CD4-positive, alpha-beta T cell treated with Interferon gamma for 1 hour (primary cell): ENCODE data around the gene MLLT3.
"Not testable (repeated sequence)": the region's sequence is repeated elsewhere in the genome, so short reads cannot be mapped to it uniquely, and the experiment has no call there.

Source experiments
- DNase-seq: peaks from one replicate; pipeline ENCODE4 v3.0.0-alpha.2; 2020

Gene MLLT3

DNA sequence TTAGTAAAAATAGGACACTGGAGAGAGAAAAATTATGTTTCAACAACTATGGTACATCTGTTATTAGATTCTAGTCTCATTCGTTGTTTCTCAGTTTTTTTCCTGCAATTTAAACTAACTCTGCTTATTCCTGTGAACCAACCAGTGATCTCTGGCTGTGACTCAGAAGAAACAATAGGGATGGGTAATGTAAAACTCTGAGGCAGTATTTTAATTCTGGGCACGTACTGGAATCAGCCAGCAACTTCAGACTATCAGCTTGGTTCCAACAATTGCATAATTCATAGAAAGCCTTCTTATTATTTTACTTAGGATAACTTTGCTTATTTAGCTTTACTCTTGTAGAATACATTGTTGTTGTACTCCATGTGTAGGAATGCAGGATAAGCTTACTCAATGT, 28.8 kb downstream of the MLLT3 start:
- no peak for DNase-seq

GRCh38 chr9:20593105-20593504, 29.2 kb downstream of the MLLT3 start:
- no peak for DNase-seq

DNA sequence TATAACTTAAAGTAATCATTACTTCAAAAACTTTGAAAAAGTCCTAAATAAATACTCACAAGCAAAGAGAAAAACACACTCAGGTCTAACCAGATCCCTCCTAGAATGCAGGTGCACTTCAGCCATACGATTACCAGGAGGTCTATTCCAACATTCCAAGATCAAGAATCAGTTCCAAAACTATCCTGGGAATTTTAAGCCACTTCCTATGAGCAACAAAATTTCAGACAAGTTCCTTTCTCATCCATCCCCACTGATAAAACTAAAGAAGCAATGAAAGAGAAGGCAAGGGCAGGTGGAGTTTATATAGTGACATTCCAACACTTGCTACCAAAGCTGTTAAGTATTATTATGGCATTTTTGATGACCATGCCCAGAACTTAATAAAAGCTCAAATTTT, 29.6 kb downstream of the MLLT3 start:
- DNase-seq: no peak

DNA sequence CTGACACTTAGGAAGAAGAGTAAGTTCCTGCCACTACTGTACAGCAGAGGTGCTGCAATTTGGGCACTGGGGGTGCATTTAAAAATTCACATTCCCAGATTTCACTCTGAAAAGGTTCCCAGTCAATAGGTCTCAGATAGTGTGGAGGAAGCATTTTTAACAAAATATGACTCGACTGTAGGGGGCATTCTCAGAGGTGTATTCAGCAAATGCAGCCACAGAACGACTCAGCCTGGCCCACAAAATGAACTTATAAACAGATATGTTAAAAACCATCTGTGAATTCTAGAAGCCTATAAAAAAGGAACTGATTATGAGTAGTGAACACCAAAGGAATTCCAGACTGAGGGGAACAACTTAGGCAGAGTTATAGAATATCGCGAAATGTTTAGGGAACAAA, 31.1 kb downstream of the MLLT3 start:
- no peak for DNase-seq

DNA sequence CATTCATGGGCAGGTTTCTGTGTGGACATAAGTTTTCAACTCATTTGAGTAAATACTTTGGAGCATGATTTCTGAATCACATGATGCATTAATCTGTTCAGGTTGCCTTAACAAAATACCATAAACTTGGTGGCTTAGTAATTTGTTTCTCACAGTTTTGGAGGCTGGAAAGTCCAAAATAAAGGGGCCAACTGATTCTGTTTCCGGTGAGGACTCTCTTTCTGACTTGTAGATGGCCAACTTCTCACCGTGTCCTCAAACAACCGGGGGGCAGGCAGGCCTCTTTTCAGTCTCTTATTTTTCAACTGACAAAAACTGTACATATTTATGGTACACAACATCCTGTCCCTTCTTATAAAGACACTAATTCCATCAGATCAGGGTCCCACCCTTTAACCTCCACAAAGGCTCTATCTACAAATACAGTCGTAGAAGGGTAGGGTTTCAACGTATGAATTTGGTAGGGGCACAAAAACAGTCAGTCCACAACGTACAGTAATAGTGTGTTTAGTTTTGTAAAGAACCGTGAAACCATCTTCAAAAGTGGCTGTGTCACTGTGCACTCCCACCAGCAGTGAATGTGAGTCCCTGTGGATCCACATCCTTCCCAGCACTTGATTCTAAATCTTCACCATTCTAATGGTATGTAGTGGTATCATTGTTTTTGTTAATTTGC, 37.2 kb downstream of the MLLT3 start:
- no peak for DNase-seq

- DNase-seq: not testable (repeated sequence)
These were observed 39.2 kb downstream of the MLLT3 start for GRCh38 chr9:20583088-20583487.

DNA sequence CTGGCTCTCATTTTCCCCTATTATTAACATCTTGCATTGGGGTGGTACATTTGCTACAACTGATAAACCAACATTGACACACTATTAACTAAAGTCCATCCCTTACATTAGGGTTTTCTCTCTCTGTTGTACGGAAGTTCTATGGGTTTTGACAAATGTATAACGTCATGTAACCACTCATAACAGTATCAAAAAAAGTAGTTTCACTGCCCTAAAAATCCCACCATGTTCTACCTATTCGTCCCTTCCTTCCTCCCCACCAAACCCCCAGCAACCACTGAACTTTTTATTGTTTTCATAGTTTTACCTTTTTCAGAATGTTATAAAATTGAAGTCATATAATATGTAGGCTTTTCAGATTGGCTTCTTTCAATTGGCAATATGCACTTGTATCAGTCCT, 40.1 kb downstream of the MLLT3 start:
- DNase-seq: no peak

- no peak for DNase-seq
These were observed 41.6 kb downstream of the MLLT3 start for GRCh38 chr9:20580673-20581072.

- no peak for DNase-seq
These were observed 42.6 kb downstream of the MLLT3 start for GRCh38 chr9:20579524-20580314.

DNA sequence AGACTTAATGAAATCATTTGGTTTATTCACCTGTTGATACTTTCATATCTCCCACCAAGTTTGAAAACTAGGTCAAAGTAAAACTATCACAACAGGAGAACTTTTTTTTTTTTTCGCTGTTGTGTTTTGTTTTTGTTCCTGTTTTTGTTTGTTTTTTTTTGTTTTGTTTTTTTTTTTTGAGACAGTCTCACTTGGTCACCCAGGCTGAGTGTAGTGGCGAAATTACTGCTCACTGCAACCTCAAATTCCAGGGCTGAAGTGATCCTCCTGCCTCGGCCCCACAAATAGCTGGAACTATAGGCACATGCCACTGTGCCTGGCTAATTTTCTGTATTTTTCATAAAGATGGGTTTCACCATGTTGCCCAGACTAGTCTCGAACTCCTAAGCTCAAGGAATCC, 49.3 kb downstream of the MLLT3 start:
- no peak for DNase-seq

GRCh38 chr9:20570756-20571155, 51.5 kb downstream of the MLLT3 start:
- no peak for DNase-seq

DNA sequence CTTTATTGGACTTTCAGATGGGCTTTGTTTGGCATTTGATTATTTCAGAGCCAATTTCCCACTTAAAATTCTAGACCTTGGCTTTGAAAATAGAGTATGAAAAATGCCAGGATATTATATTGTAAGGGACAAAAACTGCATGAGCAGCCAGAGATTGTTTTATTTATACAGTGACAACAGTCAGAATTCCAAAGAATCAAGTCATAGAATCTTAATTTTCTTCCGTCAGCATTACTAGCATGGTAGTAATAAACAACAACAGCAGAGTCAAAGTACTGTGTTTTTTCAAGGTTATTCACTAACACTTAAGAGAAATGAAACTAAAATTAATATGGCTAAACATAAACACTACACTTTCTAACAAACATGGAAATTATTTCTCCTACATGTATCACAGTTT, 52.2 kb downstream of the MLLT3 start:
- no peak for DNase-seq

DNA sequence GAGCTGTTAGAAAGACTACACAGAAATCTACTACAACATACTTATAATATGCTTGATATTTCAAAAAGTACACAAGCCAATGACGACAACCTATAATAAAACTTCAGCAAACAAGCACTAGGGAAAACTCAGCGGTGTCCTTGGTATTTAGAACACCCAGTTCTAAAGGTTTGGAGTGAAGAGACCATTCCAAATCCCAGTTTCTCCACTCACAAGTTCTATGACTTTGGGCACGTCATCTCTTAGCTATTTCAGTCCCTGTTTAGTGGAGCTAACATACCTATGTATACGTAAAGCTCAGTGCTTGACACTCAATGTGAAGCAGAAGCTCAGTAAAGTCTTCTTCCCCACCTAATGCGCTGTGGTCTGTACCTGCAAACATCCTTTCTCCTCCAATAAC, 52.8 kb downstream of the MLLT3 start:
- DNase-seq: no peak

- no peak for DNase-seq
These were observed 53.9 kb downstream of the MLLT3 start for GRCh38 chr9:20568400-20568799.

GRCh38 chr9:20566401-20566800, 55.9 kb downstream of the MLLT3 start:
- no peak for DNase-seq

DNA sequence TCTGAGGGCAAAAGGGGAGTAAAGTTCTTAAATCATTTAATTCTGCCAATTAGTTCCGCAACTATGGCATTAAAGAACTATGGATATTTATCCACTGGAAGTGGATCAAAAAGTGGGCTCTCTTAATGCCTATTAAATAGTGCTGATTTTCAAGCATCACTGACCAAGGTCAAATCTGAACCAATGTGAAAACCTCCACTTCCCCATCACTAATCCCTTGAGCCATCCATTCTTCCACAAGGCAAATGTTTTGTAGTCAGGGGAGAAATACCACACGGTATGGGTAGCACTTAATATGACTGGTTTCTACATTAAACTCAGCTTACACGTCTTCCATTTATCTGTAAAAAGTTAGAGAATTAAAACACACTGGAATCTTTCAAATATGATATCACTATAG, 57.6 kb downstream of the MLLT3 start:
- no peak for DNase-seq

DNA sequence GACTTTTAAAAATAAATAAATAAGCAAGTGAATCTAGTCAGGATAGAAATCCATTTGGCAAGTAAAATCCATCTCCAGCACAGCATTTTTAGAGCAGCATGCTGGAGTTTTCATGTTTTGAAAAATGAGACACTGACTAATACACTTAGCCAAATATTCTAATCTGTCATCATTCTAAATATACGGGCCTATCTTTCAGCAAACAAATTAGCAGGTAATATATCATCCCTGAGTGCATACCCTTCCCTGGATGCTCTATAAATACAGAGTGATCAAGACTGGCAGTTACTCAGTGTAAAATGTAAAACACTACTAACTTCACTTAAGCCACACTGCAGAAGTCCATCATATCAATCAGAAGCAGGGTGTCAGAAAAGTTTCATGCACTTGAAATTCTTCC, 58.4 kb downstream of the MLLT3 start:
- no peak for DNase-seq

DNA sequence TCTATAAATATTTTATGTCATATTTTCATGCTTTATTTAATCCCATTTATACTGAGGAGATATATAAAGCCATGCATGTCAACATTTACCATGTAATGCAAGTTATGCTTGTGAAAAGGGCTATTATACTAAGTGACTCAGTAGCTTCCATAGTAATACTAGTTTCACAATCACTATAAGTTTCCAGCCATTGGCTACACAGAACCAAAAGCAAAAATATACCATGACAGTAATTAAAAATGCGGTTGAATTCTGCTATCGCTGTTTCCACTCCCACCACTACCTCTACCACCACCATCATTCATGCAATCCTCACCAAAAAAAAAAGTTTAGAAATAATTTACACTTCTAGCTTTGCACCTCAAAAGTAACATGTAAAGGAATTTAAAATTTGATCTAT, 60.2 kb downstream of the MLLT3 start:
- no peak for DNase-seq

DNA sequence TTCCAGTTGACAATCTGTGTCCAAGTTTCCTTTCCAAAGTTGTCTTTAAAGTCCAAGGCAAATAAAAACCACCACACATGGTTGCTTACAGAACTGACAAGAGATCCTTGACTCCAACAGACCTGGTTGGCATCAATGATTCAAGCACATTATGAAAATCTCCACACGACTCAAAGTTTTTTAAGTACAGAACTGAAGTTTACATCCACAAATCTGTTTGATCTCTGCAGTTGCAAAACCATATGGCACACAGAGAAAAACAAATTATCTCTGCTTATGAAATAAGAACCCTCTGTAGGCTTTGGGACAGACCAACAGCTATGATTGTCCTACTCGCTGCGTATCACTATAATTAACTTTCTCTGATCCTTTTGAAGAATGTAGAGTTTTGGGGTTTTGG, 60.8 kb downstream of the MLLT3 start:
- DNase-seq: no peak

GRCh38 chr9:20559231-20559890, 62.9 kb downstream of the MLLT3 start:
- no peak for DNase-seq

- no peak for DNase-seq
These were observed 63.7 kb downstream of the MLLT3 start for GRCh38 chr9:20558566-20559016.

DNA sequence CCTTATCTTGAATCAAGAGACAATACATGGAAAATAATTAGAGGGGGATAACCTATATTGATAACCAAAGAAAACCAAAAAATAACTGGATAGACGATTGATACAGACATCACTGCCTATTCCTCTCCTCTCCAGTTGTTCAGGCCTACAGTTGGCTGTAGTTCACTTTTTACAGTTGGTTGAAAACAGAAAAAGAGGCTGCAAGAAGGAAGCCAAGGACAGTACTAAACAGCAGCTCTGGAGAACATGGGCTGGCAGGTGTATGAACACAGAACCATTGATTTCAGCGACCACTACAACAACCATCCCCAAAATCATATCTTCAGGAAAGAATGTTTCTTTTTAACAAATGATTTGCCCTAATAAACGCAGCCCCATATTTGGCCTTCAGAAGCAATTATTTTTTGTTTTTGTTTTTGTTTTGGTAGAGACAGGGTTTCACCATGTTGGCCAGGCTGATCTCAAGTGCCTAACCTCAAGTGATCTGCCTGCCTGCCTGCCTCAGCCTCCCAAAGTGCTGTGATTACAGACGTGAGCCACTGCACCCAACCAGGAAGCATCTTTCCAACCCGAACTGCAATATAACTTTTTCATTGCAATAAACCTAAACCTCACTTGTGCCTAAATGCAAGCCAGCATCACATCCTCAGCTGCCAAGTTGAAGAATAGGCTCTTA, 64.3 kb downstream of the MLLT3 start:
- DNase-seq: no peak

GRCh38 chr9:20557285-20557684, 65.0 kb downstream of the MLLT3 start:
- DNase-seq: no peak
